C4-2B (cell line): ENCODE results near the gene JAZF1.

Experiments
- H3K27ac ChIP-seq: fragments of 450-650 bp; 2 replicates; pipeline ENCODE4 v1.5.1; 2017
- CTCF ChIP-seq: fragments of 450-650 bp; conservative IDR thresholded peaks from 2 replicates; pipeline ENCODE4 v1.5.1; 2017; ENCODE audit warnings: mild to moderate bottlenecking
- ZFX ChIP-seq: fragments of 450-650 bp; IDR thresholded peaks from 2 replicates; pipeline ENCODE4 v1.6.1; 2017

Gene JAZF1

GRCh38 chr7:28054531-28055160, 125.9 kb downstream of the JAZF1 start:
- H3K27ac ChIP-seq, result no peak overlapping the region
- TF ChIP-seq ZFX (no peak), CTCF (no peak)

- H3K27ac ChIP-seq, result no peak overlapping the region
- TF ChIP-seq ZFX (no peak), CTCF (no peak)
Measured at GRCh38 chr7:28052933-28053332, 127.7 kb downstream of the JAZF1 start.

- TF ChIP-seq ZFX (no peak), CTCF (no peak)
- no peak overlapping the region for H3K27ac ChIP-seq
Measured at GRCh38 chr7:28048694-28049093, 131.9 kb downstream of the JAZF1 start.

GRCh38 chr7:28046035-28046434, 134.6 kb downstream of the JAZF1 start:
- TF ChIP-seq ZFX, result no peak
- no peak for TF ChIP-seq CTCF
- no peak overlapping the region for H3K27ac ChIP-seq

- no peak overlapping the region for H3K27ac ChIP-seq
Measured at GRCh38 chr7:28045592-28045991, 135.0 kb downstream of the JAZF1 start.

GRCh38 chr7:28044825-28045224, 135.8 kb downstream of the JAZF1 start:
- TF ChIP-seq ZFX, result no peak
- TF ChIP-seq CTCF, result no peak

More at GRCh38 chr7:28045592-28045991, 135.0 kb downstream of the JAZF1 start:
- TF ChIP-seq ZFX, result no peak
- no peak for TF ChIP-seq CTCF

GRCh38 chr7:28042721-28043120, 137.9 kb downstream of the JAZF1 start:
- no peak for TF ChIP-seq CTCF
- TF ChIP-seq ZFX, result no peak
- no peak overlapping the region for H3K27ac ChIP-seq

More at GRCh38 chr7:28044825-28045224, 135.8 kb downstream of the JAZF1 start:
- no peak overlapping the region for H3K27ac ChIP-seq
